ENCODE results near the gene DDX31.
A peak's percentile ranks its signal among the peaks of the same experiment; 100 is the strongest.
"Not testable (repeated sequence)": the region's sequence is repeated elsewhere in the genome, so short reads cannot be mapped to it uniquely, and the experiment has no call there.

The DDX31 gene

DNA sequence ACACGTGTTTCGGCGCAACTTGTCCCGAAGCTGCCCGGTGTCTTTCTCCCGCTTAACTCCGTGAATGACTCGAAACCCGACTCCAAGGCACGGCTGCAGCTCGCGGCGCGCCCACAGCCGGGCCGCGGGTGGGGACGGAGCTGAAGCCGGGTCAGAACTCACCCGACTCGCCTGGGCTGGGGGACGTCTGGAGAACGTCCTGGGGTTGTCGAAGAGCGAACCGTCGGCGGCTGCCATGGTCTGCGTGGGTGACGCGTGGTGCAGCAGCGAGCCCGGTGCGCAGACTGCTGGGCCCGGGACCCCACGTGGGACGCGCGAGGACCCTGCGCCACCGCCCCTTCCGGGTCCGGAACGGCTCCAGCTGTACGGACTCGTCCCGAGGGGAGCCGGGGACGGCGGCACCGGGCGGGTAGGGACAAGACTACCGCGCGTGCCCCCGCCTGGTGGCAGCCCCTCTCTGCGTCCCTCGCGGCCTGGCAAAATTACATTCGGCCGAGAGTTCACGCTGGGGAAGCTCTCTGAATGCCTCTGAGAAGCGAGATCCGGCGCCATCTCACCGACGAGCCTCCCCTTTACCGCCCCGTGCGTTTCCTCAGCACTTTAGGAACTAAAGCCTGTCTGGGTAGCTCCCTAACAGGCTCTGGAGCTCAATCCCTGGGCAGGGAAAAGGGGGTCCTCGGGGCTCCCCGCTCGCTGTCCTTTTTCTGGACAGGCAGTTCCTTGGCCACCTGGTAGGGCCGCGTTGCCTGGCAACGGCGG lies at the start of gene DDX31:
DDX31 (minus strand) TSS at position 286 of the 759 bp plus-strand sequence; CDS start at position 237, 49 bp downstream.
- DNase-seq = peak; percentile 69

- DNase-seq = not testable (repeated sequence)
Measured at GRCh38 chr9:132718381-132718928, 48.7 kb upstream of the DDX31 start.

DNA sequence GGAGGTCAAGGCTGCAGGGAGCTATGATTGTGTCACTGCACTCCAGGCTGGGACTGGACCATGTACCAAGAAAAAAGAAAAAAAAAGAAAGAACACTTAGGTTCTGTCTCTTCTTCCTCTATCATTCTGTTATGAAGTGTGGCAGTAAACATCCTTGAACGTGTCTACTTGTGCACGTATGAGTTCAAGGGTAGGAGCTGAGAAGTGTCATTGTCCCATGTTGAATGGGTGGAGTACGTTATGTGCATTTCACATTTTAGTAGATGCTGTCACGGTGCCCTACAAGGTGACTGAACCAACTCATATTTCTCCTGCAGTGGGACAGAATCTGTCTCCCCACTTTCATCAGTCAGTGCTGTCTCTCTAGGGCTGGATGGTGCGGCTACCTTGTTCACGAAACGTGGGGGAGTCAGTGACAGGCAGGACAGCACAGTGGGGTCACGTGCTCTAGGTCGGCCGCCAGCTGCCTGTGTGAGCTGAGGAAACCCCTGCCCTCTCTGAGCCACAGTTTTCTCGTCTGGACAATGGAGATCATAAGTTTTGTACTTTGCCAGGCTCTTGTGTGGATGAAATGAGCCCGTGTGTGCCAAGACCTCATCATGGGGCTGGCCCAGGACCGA lies 47.7 kb upstream of the DDX31 start:
- DNase-seq = no peak

GRCh38 chr9:132716007-132716406 lies 46.2 kb upstream of the DDX31 start:
- DNase-seq = no peak

DNA sequence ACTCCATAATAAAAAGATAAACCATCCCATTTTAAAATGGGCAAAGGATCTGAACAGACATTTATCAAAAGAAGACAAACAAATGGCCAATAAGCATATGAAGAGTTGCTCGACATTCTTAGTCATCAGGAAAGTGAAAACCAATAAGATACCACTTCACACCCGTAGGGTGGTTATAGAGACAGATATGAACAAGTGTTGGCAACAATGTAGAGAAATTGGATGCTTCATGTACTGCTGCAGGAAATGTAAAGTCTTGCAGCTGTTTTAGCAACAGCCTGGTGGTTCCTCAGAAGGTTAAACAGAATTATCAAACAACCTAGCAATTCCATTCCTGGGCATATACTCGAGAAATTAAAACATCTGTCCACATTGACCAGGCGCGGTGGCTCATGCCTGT lies 43.0 kb upstream of the DDX31 start:
- no peak for DNase-seq

GRCh38 chr9:132711846-132712245 lies 42.1 kb upstream of the DDX31 start:
- DNase-seq = no peak

GRCh38 chr9:132711152-132711551 lies 41.4 kb upstream of the DDX31 start:
- DNase-seq = not testable (repeated sequence)

GRCh38 chr9:132710333-132710732 lies 40.5 kb upstream of the DDX31 start:
- no peak for DNase-seq

- DNase-seq = no peak
Measured at GRCh38 chr9:132708769-132709430, 39.1 kb upstream of the DDX31 start.

- DNase-seq = no peak
Measured at GRCh38 chr9:132708239-132708638, 38.5 kb upstream of the DDX31 start.

- DNase-seq = no peak
Measured at GRCh38 chr9:132703336-132703735, 33.6 kb upstream of the DDX31 start.

DNA sequence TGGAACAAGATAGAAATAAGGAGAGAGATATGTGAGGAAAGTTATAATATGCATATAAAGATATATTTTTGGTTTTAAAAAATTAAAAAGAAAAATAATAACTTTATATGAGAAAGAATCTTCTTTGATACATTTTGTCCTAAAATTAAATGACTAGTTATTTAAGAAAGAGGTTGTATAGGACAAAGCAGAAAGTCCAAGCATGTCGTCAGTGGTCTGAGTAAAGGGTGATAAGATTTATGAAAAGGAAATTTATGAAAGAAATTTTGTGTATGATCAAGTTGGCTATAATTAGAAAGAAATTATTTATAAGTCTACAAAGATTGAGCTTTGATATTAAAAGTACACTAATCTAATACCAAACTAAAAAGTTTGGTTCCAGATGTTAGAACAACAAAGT lies 32.5 kb upstream of the DDX31 start:
- no peak for DNase-seq

GRCh38 chr9:132699956-132700355 lies 30.2 kb upstream of the DDX31 start:
- DNase-seq = no peak

- no peak for DNase-seq
Measured at GRCh38 chr9:132698989-132699388, 29.2 kb upstream of the DDX31 start.

GRCh38 chr9:132697230-132697629 lies 27.4 kb upstream of the DDX31 start:
- no peak for DNase-seq

- DNase-seq = no peak
Measured at GRCh38 chr9:132694144-132694543, 24.4 kb upstream of the DDX31 start.

GRCh38 chr9:132690696-132691095 lies 20.9 kb upstream of the DDX31 start:
- no peak for DNase-seq

GRCh38 chr9:132683873-132684272 lies 14.1 kb upstream of the DDX31 start:
- DNase-seq = no peak

DNA sequence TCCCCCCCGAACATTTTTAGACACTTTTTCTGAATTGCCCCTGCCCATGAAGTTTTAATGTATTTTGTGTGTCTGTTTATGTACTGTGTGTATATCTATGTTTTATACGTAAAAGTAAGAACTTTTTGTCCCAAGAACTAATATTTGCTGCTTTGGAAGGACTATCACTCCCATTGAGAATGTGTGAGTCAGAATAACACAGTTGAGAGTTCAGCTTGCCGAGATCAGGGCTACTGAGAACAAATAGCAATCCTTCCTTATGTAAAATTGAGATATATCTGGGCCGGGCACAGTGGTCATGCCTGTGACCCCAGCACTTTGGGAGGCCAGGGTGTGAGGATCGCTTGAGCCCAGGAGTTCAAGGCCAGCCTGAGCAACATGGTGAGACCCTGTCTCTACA lies 11.8 kb upstream of the DDX31 start:
- no peak for DNase-seq

DNA sequence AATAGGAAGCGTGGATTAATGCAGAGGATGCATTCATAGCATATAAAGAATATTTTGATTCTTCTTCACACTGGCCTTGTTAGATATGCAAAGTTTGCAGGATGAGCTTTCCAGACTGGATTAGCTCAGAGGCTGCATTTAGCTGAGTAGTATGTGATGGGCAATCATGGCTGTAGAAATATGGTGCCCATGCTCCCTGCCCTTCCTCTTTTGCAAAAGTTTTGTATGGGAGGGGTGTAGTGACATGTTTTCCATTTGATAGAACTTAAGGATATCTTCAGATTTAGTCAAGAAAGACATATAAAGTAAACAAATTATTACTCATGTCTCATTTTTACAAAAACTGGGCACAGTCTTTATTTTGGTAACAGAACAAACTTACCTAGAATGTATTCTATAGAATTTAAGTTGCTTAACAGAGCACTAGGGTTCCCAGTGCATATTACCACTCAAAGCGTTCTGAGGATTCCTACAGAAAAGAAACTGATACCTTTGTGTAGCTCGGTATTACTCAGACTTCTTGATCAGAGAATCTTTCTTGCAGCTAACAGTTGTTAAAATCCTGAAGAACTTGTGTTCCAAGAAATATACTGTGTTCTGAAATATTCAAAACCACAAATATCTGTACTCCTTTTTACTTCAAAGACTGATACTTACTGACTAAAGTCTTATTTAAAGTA lies 10.3 kb upstream of the DDX31 start:
- DNase-seq = no peak

- DNase-seq = no peak
Measured at GRCh38 chr9:132677976-132678375, 8.2 kb upstream of the DDX31 start.

DNA sequence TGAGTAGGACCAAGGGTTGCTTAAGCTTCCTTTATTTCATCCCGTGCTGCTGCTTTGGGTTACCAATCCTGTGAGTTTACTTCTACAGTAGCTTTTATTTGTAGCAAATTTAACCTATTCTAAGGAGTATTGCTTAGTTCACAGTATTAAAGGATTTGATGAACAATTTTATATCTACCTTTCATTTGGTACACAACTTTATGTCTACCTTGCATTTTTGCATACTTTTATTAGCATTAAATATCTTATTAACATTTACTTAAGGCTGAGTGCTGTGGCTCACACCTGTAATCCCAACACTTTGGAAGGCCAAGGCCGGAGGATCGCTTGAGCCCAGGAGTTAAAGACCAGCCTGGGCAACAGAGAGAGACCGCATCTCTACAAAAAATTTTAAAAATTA lies 4.7 kb upstream of the DDX31 start:
- no peak for DNase-seq

- peak; percentile 21 for DNase-seq
Measured at GRCh38 chr9:132673355-132673754, 3.6 kb upstream of the DDX31 start.

DNA sequence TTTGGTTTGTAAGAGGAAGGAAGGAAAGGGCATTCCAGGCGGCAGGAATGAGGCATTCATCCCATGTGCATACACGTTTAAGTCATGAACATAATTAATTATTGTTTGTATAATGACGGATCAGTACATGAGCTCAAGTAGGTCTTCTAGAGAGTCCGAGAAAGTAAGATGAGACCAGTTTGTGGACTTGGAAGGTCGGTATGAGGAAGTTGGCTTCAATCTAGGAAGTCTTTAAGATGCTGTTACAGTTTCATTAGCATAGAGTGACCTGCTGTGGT lies 2.6 kb upstream of the DDX31 start:
- DNase-seq = no peak
